GM06990 (cell line): ENCODE data around the gene ANO1.
"Not testable (repeated sequence)": the region's sequence is repeated elsewhere in the genome, so short reads cannot be mapped to it uniquely, and the experiment has no call there.

ENCODE experiments used
- DNase-seq: peaks from one replicate; pipeline ENCODE4 v3.0.0-alpha.2; 2011; ENCODE audit not compliant: insufficient read length; ENCODE audit errors: extremely low read depth
- H3K27me3 ChIP-seq: replicated peaks from 2 replicates; pipeline ENCODE4 v1.6.0; 2011; ENCODE audit warnings: low read length; ENCODE audit not compliant: control insufficient read depth, insufficient read depth
- H3K36me3 ChIP-seq: 2 replicates; pipeline ENCODE4 v1.5.1; 2011; ENCODE audit warnings: low read length; ENCODE audit not compliant: control insufficient read depth, insufficient read depth
- H3K4me3 ChIP-seq: replicated peaks from 2 replicates; pipeline ENCODE4 v1.5.1; 2011; ENCODE audit warnings: low read depth, mild to moderate bottlenecking, control low read depth, low read length
- CTCF ChIP-seq: IDR thresholded peaks from 2 replicates; pipeline ENCODE4 v1.5.1; 2011; ENCODE audit warnings: low read length, control low read depth, mild to moderate bottlenecking, inconsistent platforms; ENCODE audit not compliant: insufficient read depth, poor library complexity, severe bottlenecking

The ANO1 gene

GRCh38 chr11:70032470-70032795 lies 45.7 kb upstream of the ANO1 start:
- DNase-seq = no peak
- Histone ChIP-seq H3K4me3 (no peak overlapping the region), H3K27me3 (no peaks in the 10 kb centered on the region; the same call in 1 of the 2 replicates), H3K36me3 (no peaks in the 10 kb centered on the region)
- TF ChIP-seq CTCF = no peak

GRCh38 chr11:70032943-70033710 lies 45.0 kb upstream of the ANO1 start:
- Histone ChIP-seq H3K36me3 (no peaks in the 10 kb centered on the region), H3K27me3 (no peaks in the 10 kb centered on the region; the same call in 1 of the 2 replicates), H3K4me3 (no peak overlapping the region)
- DNase-seq = no peak
- TF ChIP-seq CTCF = no peak

- no peak for TF ChIP-seq CTCF
- Histone ChIP-seq H3K27me3 (no peaks in the 10 kb centered on the region; the same call in 1 of the 2 replicates), H3K4me3 (no peak overlapping the region), H3K36me3 (no peaks in the 10 kb centered on the region)
- no peak for DNase-seq
Observed at GRCh38 chr11:70033711-70034070, 44.4 kb upstream of the ANO1 start.

- no peak for TF ChIP-seq CTCF
- no peak overlapping the region for H3K4me3 ChIP-seq
- no peaks in the 10 kb centered on the region; the same call in 1 of the 2 replicates for H3K27me3 ChIP-seq
- H3K36me3 ChIP-seq = no peaks in the 10 kb centered on the region
- DNase-seq = no peak
Observed at GRCh38 chr11:70034740-70035365, 43.3 kb upstream of the ANO1 start.

GRCh38 chr11:70035665-70036064 lies 42.5 kb upstream of the ANO1 start:
- DNase-seq, H3K27me3 ChIP-seq, H3K4me3 ChIP-seq, H3K36me3 ChIP-seq: not testable (repeated sequence)

GRCh38 chr11:70036971-70037882 lies 40.9 kb upstream of the ANO1 start:
- Histone ChIP-seq H3K4me3 (no peak overlapping the region), H3K27me3 (no peaks in the 10 kb centered on the region), H3K36me3 (no peaks in the 10 kb centered on the region)
- DNase-seq = no peak
- TF ChIP-seq CTCF = no peak
